GM23248 (cell line): ENCODE results near the gene SIDT1.

Experiments used
- EZH2 ChIP-seq: fragments of 200-600 bp; sonication (generic); IDR thresholded peaks from 2 replicates; pipeline ENCODE4 v1.6.1; 2018; ENCODE audit warnings: antibody characterized with exemption, mild to moderate bottlenecking; ENCODE audit not compliant: insufficient read depth, poor library complexity, severe bottlenecking
- EZH2phosphoT487 ChIP-seq: fragments of 200-600 bp; sonication (generic); IDR thresholded peaks from 2 replicates; pipeline ENCODE4 v1.6.1; 2018; ENCODE audit warnings: antibody characterized with exemption, moderate library complexity, mild to moderate bottlenecking, low read depth; ENCODE audit not compliant: insufficient read depth

GRCh38 chr3:113607219-113607596 lies 74.9 kb downstream of the SIDT1 start:
- TF ChIP-seq EZH2phosphoT487 = no peak
- TF ChIP-seq EZH2 = no peak
